Nephron (organoid): ENCODE results near the gene NKAIN1.

ENCODE experiments used
- H3K27ac Mint-ChIP-seq, 3 experiments: 2 replicates each; pipeline ENCODE4 v1.8.0; 2020; ENCODE audit warnings: mixed read lengths in 3 of 3, mild to moderate bottlenecking in 2 of 3, moderate library complexity in 1 of 3
- H3K27me3 Mint-ChIP-seq: 2 replicates; pipeline ENCODE4 v1.8.0; 2021; ENCODE audit warnings: low read depth, mild to moderate bottlenecking, moderate library complexity, mixed read lengths
- H3K36me3 Mint-ChIP-seq: 2 replicates; pipeline ENCODE4 v1.8.0; 2020; ENCODE audit warnings: low read depth, mixed read lengths
- H3K4me1 Mint-ChIP-seq: 2 replicates; pipeline ENCODE4 v1.8.0; 2020; ENCODE audit warnings: mixed read lengths
- H3K4me3 Mint-ChIP-seq, 3 experiments: 2 replicates each; pipeline ENCODE4 v1.8.0; 2020; ENCODE audit warnings: mild to moderate bottlenecking in 3 of 3, mixed read lengths in 3 of 3, moderate library complexity in 2 of 3
- H3K9me3 Mint-ChIP-seq: 2 replicates; pipeline ENCODE4 v1.8.0; 2020; ENCODE audit warnings: mixed read lengths
- TF ChIP-seq, protein P1 (sequence below), 3 experiments: fragments of 200-600 bp; sonication (generic); IDR thresholded peaks; one replicate each; pipeline ENCODE4 v1.5.0; 2021; ENCODE audit warnings: antibody characterized with exemption in 3 of 3; ENCODE audit not compliant: unreplicated experiment in 3 of 3

Gene NKAIN1

DNA sequence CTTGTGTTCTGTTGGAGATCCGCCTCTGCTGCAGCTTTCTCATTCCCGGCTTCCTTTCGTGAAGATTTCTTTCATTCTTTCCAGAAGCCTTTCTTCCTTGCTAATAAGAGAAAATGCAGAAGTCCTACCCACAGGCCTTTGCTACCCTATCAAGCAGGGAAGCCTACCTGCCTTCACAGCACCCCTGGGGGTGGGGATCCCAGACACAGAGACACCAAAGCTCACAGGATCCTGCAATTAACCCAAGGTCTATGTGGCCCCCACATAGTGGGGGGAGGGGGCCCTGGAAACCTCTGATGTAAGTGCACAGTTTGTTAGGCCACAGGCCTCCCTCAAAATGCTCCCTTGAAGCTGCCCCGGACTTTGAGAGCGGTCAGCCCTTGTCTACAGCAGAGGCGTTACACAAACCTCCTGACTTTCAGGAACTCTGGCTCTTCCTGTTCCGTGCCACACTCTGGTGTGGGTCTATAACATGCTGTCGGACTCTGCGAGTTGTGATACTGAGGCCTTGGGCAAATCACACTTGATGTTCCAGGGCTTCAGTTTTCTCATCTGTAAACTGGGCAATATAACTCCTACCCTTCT lies 31.2 kb downstream of the NKAIN1 start:
- Mint-ChIP-seq H3K9me3 (no peaks in the 10 kb centered on the region), H3K36me3 (no peaks in the 10 kb centered on the region), H3K27ac (no peak overlapping the region), H3K4me3 (no peak overlapping the region), H3K27me3 (peaks cover 6% of the 10 kb centered on the region), H3K4me1 (no peaks in the 10 kb centered on the region)
- TF ChIP-seq, protein P1, sequence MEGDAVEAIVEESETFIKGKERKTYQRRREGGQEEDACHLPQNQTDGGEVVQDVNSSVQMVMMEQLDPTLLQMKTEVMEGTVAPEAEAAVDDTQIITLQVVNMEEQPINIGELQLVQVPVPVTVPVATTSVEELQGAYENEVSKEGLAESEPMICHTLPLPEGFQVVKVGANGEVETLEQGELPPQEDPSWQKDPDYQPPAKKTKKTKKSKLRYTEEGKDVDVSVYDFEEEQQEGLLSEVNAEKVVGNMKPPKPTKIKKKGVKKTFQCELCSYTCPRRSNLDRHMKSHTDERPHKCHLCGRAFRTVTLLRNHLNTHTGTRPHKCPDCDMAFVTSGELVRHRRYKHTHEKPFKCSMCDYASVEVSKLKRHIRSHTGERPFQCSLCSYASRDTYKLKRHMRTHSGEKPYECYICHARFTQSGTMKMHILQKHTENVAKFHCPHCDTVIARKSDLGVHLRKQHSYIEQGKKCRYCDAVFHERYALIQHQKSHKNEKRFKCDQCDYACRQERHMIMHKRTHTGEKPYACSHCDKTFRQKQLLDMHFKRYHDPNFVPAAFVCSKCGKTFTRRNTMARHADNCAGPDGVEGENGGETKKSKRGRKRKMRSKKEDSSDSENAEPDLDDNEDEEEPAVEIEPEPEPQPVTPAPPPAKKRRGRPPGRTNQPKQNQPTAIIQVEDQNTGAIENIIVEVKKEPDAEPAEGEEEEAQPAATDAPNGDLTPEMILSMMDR (IDR thresholded peaks at IDR 0.05; ENCODE audit: unreplicated experiment in 3 of 3): no peak

DNA sequence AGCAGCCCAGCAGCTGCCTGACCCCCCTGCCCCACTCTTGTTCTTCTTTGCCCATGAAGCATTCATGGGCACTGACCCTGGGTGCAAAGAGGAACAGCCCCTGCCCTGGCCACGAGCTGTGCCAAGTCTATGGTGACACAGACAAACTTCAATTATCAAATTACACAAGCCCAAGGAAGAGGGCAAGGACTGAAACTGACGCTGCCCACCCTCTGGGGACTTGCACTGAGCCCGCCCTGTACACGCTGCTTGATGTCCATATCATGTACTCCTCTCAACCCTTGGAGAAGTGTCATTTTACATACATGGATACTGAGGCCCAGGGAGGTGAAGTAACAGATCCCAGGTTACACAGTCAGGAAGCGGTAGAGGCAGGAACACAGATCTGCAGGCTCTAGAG lies 32.1 kb downstream of the NKAIN1 start:
- H3K4me1 Mint-ChIP-seq: no peaks in the 10 kb centered on the region
- no peaks in the 10 kb centered on the region for H3K9me3 Mint-ChIP-seq
- H3K4me3 Mint-ChIP-seq: no peak overlapping the region
- H3K36me3 Mint-ChIP-seq: no peaks in the 10 kb centered on the region
- TF ChIP-seq, protein P1 (IDR thresholded peaks at IDR 0.05; ENCODE audit: unreplicated experiment in 3 of 3): no peak
- H3K27me3 Mint-ChIP-seq: peaks cover 6% of the 10 kb centered on the region
- H3K27ac Mint-ChIP-seq: peak overlapping the region in 1 of 3 experiments; percentile 28

DNA sequence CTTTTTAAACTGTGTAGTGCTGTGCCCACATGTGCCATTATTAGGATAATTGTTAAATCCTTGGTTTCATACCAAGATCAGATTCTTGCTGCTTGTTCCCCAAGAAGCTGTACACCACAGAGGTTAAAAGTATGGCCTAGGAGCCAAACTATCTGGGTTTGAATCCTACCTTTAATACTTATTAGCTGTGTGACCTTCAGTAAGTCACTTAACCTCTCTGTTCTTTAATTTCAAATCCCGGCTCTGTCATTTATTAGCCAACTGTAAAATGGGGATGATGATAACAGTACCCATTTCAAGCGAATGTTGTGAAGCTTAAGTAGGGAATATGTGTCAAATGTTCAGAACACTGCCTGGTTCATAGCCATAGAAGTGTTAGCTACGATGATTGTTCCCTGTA lies 32.6 kb downstream of the NKAIN1 start:
- Mint-ChIP-seq H3K36me3 (no peaks in the 10 kb centered on the region), H3K27ac (no peak overlapping the region), H3K4me3 (no peak overlapping the region), H3K4me1 (no peaks in the 10 kb centered on the region), H3K9me3 (no peaks in the 10 kb centered on the region), H3K27me3 (peaks cover 6% of the 10 kb centered on the region)
- TF ChIP-seq, protein P1 (IDR thresholded peaks at IDR 0.05; ENCODE audit: unreplicated experiment in 3 of 3): no peak

DNA sequence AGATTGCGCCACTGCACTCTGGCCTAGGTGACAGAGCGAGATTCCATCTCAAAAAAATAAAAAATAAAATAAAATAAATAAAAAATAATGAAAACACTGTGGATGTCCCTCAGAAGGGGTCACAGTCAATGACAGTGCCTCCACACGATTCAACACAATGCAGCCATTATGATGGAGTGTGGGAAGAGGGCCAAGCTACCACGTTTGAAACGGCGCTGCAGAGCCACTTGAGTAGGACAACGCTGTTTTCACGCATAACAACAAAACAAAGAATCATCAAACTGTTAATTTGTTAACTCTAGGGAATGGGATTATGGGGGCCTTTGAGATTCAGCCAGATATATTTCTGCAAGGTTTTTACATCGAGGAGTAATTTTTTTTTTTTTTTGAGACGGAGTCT lies 36.5 kb downstream of the NKAIN1 start:
- H3K36me3 Mint-ChIP-seq: no peaks in the 10 kb centered on the region
- H3K4me1 Mint-ChIP-seq: peaks cover 5% of the 10 kb centered on the region
- H3K9me3 Mint-ChIP-seq: no peaks in the 10 kb centered on the region
- H3K27ac Mint-ChIP-seq: no peak overlapping the region
- no peak overlapping the region for H3K4me3 Mint-ChIP-seq
- TF ChIP-seq, protein P1 (IDR thresholded peaks at IDR 0.05; ENCODE audit: unreplicated experiment in 3 of 3): no peak
- H3K27me3 Mint-ChIP-seq: peaks cover 8% of the 10 kb centered on the region

DNA sequence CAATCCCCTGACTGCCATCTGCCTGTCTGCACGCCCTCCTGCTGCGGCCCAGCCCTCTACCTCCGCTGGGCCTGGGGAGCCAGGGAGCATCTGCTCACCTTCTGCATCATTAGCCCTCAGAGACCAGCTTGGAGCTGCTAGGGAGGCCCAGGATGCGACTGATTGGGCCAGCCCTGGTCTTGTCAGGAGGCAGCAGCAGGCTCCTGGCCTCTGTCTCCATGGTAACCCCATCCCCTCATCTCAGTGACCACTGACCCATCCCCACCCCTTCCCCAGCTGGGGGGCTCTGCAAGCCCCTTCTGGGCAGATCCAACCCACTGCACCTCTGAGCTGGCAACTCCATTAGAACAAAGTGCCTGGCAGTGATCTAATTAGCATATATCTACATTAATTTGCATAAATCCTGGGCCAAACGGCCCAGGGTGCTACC lies 37.7 kb downstream of the NKAIN1 start:
- peaks cover 10% of the 10 kb centered on the region for H3K27me3 Mint-ChIP-seq

DNA sequence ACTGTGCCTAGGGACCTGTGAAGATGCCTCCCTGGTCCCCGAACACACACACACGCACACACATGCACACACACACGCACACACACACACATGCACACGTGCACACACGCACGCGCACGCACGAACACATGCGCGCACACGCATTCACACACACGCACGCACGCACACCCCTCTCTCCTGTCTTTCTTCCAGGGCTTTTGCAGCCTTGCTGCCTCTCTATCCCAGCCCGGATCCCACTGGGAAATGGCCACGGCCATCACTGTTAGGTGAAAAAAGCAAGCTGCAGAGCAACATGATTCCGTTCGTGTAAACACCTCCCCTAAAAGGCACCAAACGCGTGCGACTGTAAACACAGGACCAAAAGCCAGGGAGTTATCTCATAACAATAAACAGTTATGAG lies 39.7 kb downstream of the NKAIN1 start:
- H3K4me3 Mint-ChIP-seq: no peak overlapping the region
- H3K9me3 Mint-ChIP-seq: no peaks in the 10 kb centered on the region
- TF ChIP-seq, protein P1 (IDR thresholded peaks at IDR 0.05; ENCODE audit: unreplicated experiment in 3 of 3): no peak
- peaks cover 5% of the 10 kb centered on the region for H3K4me1 Mint-ChIP-seq
- H3K27ac Mint-ChIP-seq: no peak overlapping the region
- H3K27me3 Mint-ChIP-seq: peaks cover 10% of the 10 kb centered on the region
- no peaks in the 10 kb centered on the region for H3K36me3 Mint-ChIP-seq

More for the DNA sequence above, 37.7 kb downstream of the NKAIN1 start:
- Mint-ChIP-seq H3K36me3 (no peaks in the 10 kb centered on the region), H3K27ac (no peak overlapping the region), H3K4me3 (no peak overlapping the region), H3K9me3 (no peaks in the 10 kb centered on the region), H3K4me1 (peaks cover 5% of the 10 kb centered on the region)
- TF ChIP-seq, protein P1 (IDR thresholded peaks at IDR 0.05; ENCODE audit: unreplicated experiment in 3 of 3): no peak
